ENCODE data around the gene PARVB. TPM values are rescaled to one million over a fixed set of nuclear protein-coding genes. Genes with fewer than 3 reads are reported as not detected.

Gene PARVB
- total and polyA plus RNA-seq, 2 donors (not counting 3 experiments of a cell fraction or from before 2014, with no cell fraction given) = 155 to 162 TPM

DNA sequence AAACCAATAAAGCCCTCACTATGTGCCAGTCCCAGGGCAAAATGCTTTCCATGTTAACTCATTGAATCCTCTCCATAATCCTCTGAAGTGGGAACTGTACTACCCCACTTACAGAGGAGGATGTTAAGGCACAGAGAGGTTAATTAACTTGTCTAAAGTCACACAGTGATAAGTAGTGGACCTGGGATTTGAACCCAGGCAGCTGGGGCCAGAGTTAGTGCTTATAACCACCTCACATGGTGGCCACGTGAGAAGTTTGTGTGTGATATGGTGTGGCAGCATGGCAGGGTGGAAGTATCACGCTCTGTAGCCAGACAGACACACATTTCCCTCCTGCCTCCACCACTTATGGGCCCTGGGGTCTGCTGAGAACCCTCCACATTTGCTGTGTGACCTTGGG, 173.2 kb downstream of the PARVB start:
- Histone ChIP-seq H3K9me1 (replicated peaks; ENCODE audit: control insufficient read depth, extremely low read depth, insufficient read depth, low read length) (no peaks in the 10 kb centered on the region), H3K36me3 (ENCODE audit: control insufficient read depth in 2 of 2, extremely low read depth in 1 of 2, insufficient read depth in 2 of 2, low read length in 2 of 2) (no peaks in the 10 kb centered on the region), H3K4me1 (ENCODE audit: control insufficient read depth, extremely low read depth, insufficient read depth, low read length) (no peaks in the 10 kb centered on the region), H3K27ac (ENCODE audit: insufficient read depth, low read depth, low read length) (no peak overlapping the region), H3K4me2 (ENCODE audit: insufficient read depth, low read length) (no peak overlapping the region), H3K4me3 (replicated peaks in 1 of 3; ENCODE audit: insufficient read depth in 1 of 3, low read depth in 1 of 3, low read length in 3 of 3) (no peak overlapping the region), H2AFZ (ENCODE audit: low read depth, low read length) (no peak overlapping the region), H3K79me2 (ENCODE audit: control insufficient read depth, insufficient read depth, low read length) (no peaks in the 10 kb centered on the region), H4K20me1 (replicated peaks; ENCODE audit: control insufficient read depth, extremely low read depth, insufficient read depth, low read length) (no peaks in the 10 kb centered on the region), H3K27me3 (ENCODE audit: control insufficient read depth in 2 of 2, insufficient read depth in 2 of 2, low read length in 2 of 2) (no peaks in the 10 kb centered on the region), H3K9me3 (replicated peaks; ENCODE audit: control insufficient read depth, insufficient read depth, low read length) (no peaks in the 10 kb centered on the region), H3K9ac (replicated peaks; ENCODE audit: extremely low read depth, insufficient read depth, low read length) (no peak overlapping the region)
- ChIA-PET CTCF (no interaction called here), POLR2A (no interaction called here)
- dilution Hi-C loops (cut with MboI; ENCODE audit: extremely low pct_ligation_motif_present, low sequenced_read_pairs) (no loop called here), intact Hi-C loops (cut with micrococcal nuclease) (no loop called here)
- BruUV-seq (replicated peaks) = no TSS peak
- TF ChIP-seq POLR2AphosphoS5 (IDR thresholded peaks at IDR 0.05; ENCODE audit: insufficient read depth, low read depth, low read length) (no peak), JUN (IDR thresholded peaks at IDR 0.05; ENCODE audit: borderline replicate concordance, insufficient read depth, insufficient read length, low read depth) (no peak), POLR2A (IDR thresholded peaks at IDR 0.05; ENCODE audit: low read depth, low read length) (no peak), MYC (IDR thresholded peaks at IDR 0.05; ENCODE audit: low read depth, low read length) (no peak), EZH2 (IDR thresholded peaks at IDR 0.05; ENCODE audit: borderline replicate concordance, low read depth, low read length, severe bottlenecking) (no peak), FOS (IDR thresholded peaks at IDR 0.05; ENCODE audit: borderline replicate concordance, insufficient read depth, low read length) (no peak), GATA2 (IDR thresholded peaks at IDR 0.05; ENCODE audit: insufficient read depth, insufficient read length, low read depth, low read length) (no peak)
- DNase-seq (ENCODE audit: low read depth, low spot score) = no peak
- no peak for FAIRE-seq

DNA sequence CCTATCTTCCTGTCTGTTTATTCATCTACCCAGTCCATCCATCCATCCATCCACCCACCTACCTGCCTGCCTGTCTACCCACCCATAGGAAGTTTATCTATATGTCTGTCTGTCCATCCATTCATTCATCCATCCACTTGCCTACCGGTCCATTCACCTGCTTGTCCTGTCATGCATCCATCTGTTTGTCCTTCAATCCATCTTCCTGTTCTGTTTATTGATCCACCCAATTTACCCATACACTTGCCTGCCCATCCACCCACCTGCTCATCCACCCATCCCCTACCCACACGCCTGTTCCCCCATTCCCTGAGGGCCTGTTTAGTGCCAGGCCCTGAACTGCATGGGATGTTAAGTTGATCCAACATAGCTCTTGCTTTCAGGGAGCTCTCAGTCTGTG, 175.1 kb downstream of the PARVB start:
- TF ChIP-seq GATA2 (IDR thresholded peaks at IDR 0.05; ENCODE audit: insufficient read depth, insufficient read length, low read depth, low read length) (no peak), FOS (IDR thresholded peaks at IDR 0.05; ENCODE audit: borderline replicate concordance, insufficient read depth, low read length) (no peak), EZH2 (IDR thresholded peaks at IDR 0.05; ENCODE audit: borderline replicate concordance, low read depth, low read length, severe bottlenecking) (no peak), MYC (IDR thresholded peaks at IDR 0.05; ENCODE audit: low read depth, low read length) (no peak), CTCF (IDR thresholded peaks at IDR 0.05; ENCODE audit: extremely low read depth in 1 of 2, insufficient read depth in 1 of 2, low read depth in 1 of 2, low read length in 2 of 2) (no peak), JUN (IDR thresholded peaks at IDR 0.05; ENCODE audit: borderline replicate concordance, insufficient read depth, insufficient read length, low read depth) (no peak), MAX (IDR thresholded peaks at IDR 0.05; ENCODE audit: insufficient read depth, insufficient read length) (no peak), POLR2A (IDR thresholded peaks at IDR 0.05; ENCODE audit: low read depth, low read length) (no peak)
- DNase-seq (ENCODE audit: low read depth, low spot score) = no peak
- Histone ChIP-seq H3K9me3 (replicated peaks; ENCODE audit: control insufficient read depth, insufficient read depth, low read length) (no peaks in the 10 kb centered on the region), H3K4me2 (ENCODE audit: insufficient read depth, low read length) (no peak overlapping the region), H3K36me3 (ENCODE audit: control insufficient read depth in 2 of 2, extremely low read depth in 1 of 2, insufficient read depth in 2 of 2, low read length in 2 of 2) (no peaks in the 10 kb centered on the region), H3K27ac (ENCODE audit: insufficient read depth, low read depth, low read length) (no peak overlapping the region), H3K9ac (replicated peaks; ENCODE audit: extremely low read depth, insufficient read depth, low read length) (no peak overlapping the region), H2AFZ (ENCODE audit: low read depth, low read length) (no peak overlapping the region), H3K4me1 (ENCODE audit: control insufficient read depth, extremely low read depth, insufficient read depth, low read length) (no peaks in the 10 kb centered on the region), H3K79me2 (ENCODE audit: control insufficient read depth, insufficient read depth, low read length) (no peaks in the 10 kb centered on the region), H3K9me1 (replicated peaks; ENCODE audit: control insufficient read depth, extremely low read depth, insufficient read depth, low read length) (no peaks in the 10 kb centered on the region), H4K20me1 (replicated peaks; ENCODE audit: control insufficient read depth, extremely low read depth, insufficient read depth, low read length) (no peaks in the 10 kb centered on the region), H3K4me3 (replicated peaks in 1 of 3; ENCODE audit: insufficient read depth in 1 of 3, low read depth in 1 of 3, low read length in 3 of 3) (no peak overlapping the region), H3K27me3 (ENCODE audit: control insufficient read depth in 2 of 2, insufficient read depth in 2 of 2, low read length in 2 of 2) (no peaks in the 10 kb centered on the region)
- intact Hi-C loops (cut with micrococcal nuclease) = no loop called here
- no TSS peak for BruUV-seq (replicated peaks)
- dilution Hi-C loops (cut with MboI; ENCODE audit: extremely low pct_ligation_motif_present, low sequenced_read_pairs) = no loop called here
- CTCF ChIA-PET = no interaction called here
- POLR2A ChIA-PET = no interaction called here
- no peak for FAIRE-seq

All from endothelial cell of umbilical vein (primary cell).